GM19023 (cell line): ENCODE results near the gene GRB10.
A peak's percentile ranks its signal among the peaks of the same experiment; 100 is the strongest.

Experiments
- ATAC-seq: cut with Tn5 transposase; IDR thresholded peaks from one replicate; pipeline ENCODE4 v1.9.1; 2021; ENCODE audit warnings: mild to moderate bottlenecking, moderate library complexity; ENCODE audit not compliant: unreplicated experiment

GRB10 gene

DNA sequence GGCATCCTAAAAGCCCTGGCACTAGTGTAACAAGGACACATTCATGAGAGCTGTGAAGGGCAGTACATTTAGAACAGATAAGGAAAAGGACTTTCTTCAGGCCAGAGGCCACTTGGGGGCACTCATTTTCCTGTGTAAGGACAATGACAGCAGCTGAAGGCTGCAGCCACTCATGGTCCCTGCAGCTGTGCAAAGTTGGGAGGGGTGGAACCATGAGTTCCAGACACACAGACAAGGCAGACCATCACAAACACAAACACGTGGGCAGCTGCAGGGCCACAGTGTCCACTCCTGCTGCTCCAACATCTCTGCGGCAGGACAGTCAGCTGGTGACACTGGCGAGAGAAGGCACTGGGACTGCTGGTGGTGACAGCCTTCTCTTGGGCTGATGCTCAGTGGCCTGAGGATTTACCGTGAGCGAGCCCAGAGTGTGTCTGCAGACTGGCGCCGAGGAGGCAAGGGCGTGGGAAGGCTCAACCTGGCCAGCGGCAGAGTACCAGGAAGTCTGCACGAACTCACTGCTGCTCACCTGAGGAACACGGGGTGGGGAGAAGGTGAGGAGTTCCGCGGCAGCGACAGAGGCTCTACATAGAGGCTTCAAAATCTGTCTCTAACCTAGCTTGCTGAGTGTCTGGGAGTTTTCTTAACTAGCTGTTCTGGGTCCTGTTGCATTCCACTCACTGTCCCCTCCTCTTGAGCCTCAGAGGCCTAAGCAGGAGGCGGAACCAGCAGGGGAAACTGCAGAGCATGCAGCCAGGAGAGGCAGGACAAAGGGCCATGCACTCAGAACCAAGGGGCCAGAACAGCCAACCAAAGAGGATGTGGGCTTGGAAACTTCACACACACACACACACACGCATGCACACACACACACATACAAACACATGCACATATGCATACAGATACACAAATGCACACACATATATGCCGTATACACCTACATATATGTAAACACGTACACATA lies 141.0 kb downstream of the GRB10 start:
- no peak for ATAC-seq

DNA sequence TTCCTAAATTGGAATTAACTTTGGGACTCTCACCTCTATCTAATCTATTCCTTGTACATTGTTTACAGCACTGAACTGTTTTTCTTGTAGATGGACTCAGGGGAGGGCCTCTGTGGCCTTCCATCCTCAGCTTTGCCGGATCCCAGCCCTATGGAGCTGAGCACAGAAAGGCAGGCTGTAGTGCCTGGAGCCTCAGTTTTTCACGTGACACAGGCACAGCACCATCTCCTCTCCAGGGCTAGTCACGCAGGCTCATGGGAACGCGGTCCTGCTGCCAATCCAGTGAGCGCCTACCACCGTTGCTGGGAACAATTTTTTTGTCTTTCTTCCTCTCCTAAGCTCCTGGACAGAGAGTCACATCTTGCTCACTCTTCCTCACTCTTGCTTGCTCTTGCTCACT lies 141.9 kb downstream of the GRB10 start:
- no peak for ATAC-seq

DNA sequence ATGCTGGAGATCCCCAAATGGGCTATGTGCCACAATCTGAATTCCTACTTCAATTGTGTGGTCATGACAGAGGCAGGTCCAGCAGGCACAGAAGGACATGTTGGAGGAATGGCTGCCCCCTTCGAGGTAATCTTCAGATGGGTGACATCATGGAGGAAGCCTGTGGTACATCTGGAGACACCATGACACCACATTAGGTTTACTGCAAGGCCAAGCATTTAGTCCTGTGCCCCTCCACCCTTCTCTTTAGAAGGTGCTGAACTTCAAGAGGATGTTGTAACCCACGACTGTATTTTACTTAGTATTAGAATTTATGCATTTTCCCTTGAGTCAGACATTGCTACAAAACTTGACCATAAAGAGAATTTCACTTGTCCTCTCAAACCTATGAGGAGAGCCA lies 142.4 kb downstream of the GRB10 start:
- ATAC-seq = no peak

DNA sequence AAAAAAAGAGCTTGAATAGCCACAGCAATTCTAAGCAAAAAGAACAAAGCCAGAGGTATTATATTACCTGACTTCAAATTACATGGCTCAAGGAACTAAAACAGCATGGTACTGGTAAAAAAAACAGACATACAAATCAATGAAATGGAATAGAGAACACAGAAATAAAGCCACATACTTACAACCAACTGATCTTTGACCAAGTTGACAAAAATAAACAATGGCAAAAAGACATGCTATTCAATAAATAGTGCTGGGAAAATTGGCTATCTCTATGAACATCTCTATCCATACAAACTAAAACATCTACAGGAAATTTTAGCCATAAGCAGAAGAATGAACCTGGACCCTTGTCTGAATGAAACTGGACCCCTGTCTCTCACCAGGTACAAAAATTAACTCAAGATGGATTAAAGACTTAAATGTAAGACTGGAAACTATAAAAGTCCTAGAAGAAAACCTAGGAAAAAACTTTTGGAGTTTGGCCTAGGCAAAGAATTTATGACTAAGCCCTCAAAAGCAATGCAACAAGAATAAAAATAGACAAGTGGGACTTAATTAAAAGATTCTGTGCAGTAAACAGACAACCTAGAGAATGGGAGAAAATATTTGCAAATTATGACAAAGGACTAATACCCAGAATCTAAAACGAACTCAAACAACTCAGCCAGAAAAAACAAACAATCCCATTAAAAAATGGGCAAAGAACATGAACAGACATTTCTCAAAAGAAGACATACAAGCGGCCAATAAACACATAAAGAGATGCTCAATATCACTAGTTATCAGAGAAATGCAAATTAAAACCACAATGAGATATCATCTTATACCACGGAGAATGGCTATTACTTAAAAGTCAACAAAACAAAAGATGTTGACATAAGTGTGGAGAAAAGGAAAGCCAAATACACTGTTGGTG lies 144.7 kb downstream of the GRB10 start:
- no peak for ATAC-seq

DNA sequence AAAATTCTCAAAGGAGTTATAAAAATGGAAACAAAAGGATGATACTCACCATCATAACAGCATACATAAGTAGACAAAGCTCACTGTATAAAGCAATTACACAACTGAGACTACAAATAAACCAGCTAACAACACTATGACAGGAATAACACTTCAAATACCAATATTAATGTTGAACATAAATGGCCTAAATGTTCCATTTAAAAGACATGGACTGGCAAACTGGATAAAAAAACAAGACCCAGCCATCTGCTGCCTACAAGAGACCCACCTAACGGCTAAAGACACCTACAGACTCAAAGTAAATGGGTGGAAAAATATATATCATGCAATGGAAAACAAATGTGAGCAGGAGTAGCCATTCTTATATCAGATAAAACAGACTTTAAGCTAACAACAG lies 148.3 kb downstream of the GRB10 start:
- ATAC-seq = no peak

DNA sequence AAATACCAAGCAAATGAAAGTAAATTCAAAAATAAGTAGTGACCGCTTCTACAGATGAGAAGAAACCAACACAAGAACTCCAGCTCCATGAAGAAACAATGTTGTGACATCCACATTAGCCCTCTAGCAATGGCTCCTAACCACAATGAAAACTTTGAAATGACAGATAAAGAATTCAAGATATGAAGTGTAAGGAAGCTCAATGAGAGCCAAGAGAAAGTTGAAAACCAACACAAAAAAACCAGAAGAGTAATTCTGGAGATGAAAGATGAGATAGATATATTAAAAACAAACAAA lies 149.3 kb downstream of the GRB10 start:
- ATAC-seq = no peak

DNA sequence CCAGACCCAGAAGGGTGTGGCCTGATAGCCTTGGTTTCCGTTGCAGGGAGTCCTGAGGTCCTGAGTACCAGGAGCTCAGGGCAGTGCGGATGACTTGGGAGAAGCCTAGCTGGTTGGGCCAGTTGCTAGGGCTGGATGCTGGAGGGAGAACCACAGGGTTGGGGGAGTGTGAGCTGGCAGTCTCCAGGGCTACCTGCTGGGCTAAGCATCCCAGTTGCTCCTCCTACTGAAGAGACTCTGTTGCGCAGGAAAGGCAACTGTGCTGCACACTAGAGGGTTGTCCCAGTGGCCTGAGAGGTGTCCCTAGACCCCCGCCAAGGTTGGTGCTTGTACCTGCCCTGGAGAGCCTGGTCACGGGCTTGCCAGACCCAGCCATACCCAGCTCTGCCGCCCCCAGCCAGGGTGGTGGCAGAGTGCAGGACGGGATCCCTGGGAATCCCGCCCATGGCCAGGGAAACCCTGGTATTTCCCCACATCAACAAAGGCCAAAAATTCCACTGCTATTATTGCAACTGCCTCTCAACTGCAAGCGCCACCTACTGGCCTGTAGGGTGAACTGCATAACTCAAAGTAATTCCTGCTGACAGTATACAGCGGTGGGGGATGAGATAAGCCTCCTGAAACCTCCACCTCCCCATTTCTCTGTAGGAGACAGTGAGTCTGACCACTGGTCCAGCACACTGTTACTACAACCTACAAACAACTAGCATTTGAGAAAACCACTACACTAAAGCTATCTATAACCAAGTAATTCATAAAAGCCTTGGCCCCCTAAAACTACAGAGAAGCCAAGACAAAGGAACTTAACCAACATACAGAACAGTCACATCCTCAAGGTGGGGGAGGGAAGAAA lies 149.9 kb downstream of the GRB10 start:
- ATAC-seq = peak; percentile 91

DNA sequence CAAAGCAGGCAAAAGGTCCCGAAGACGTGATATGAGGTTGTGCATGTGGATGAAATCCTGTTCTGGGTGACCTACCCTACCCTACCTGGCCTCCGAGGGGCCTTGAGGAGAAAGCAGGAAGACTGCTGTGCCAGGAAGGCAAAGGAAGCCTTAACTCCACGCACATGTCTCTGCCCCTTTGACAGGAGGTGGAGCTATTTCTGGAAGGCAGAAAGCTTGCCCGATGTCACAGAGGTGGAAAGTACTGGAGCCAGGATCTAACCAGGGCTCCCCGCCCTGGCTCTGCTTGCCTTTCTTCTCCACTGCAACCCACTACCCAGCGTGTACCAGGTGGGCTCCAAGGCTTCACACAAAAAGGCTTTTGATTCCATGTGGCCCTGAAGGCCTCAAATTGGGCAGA lies 151.1 kb downstream of the GRB10 start:
- ATAC-seq = no peak

DNA sequence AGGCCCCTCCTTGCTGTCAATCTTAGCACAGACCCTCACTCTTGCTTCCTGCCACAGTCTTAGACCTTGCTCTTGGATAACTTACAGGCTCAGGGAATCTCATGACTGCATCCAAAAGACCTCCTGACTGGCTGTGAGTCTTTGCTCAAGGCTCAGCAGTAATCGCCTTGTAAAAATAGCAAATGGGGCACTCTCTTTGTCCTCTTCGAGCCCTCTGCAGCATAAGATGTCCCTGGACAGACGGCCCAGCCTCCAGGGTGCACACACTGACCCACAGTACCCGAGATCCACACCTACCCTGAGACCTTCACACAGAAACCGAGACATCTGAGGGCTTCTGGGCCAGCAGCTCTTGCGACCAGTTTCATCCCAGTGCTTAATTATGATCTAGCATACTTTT lies 151.6 kb downstream of the GRB10 start:
- ATAC-seq = no peak

DNA sequence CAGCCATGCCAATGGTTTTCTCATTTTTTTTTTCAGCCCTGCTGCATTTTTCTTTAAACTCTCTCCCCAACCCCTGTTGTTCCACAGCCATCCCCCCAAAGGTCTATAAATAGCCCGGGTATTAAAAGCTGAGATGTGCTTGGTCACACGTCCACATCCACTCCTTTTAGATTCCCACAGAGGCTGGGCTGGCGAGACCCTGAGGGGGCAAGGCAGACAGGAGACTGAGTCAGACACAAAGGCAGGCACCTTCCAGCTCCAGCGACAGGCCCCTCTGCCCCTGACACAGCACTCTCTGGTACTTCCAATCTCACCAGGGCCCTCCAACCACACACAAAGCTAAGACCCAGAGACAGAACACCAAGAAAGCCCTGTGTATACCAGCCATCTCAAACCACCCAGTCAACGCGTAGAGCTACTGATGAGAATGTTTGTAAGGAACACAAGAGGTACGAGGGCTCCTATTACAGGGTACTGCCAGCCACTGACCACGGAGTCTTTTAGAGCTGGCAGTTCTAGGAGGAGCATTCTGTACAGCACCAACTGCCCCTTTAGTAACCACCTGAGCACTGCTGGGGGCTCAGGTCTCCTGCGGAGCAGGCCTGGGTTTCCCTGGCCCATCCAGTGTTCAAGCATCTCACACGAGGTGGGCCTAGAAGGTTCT lies 153.3 kb downstream of the GRB10 start:
- ATAC-seq = no peak

DNA sequence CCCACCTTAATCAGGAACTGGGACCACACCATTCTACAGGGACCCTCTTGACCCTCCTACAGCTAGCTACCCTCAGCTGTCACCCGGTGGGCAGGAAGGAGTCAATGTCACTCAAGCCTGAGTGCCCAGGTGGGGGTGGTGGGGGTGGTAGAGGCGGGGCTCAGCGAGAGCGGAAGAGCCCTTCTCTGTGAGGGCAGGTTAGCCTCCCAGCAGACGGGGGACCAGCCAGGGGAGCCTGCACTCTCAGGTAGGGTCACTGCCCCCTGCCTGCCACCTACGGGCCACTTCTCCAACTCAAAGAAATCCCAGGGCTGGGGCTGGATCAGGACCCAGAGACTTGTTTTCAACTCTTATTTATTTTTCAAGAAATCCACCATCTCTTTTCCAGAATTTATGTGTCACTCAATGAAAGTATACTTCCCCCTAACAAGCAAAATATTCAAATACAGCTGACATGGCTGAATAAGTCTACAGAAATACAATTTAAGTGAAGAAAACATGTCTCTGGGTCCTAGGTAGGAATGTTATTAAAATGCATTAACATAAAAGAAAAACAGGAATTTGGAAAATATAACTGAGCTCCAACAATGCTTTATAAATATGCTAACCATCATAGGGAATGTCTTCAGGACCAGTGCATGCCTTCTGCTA lies 154.1 kb downstream of the GRB10 start:
- no peak for ATAC-seq

DNA sequence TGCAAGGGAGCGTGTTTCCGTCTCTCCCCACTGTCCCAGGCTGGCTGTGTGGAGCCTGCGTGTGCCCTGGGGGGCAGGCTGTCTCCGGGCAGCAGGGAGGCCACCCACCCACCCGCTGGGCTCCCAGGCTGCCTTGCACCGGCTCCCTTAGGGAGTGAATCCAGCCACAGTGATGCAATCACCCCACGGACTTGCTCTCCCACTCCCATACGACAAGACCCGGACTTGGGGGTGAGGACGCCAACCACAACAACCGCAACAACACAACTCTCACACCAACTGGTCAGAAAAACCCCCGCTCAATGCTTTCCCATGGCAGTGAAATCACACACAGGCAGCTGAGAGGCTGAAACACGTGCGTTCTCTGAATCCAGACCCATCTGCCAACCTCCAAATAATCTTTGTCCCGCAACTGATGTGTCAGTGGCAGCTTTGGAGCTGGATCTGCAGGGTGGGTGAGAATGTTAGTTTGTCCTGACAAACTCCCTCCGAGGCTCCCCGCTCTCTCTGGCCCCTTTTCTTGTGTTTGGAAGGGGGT lies 154.8 kb downstream of the GRB10 start:
- no peak for ATAC-seq

DNA sequence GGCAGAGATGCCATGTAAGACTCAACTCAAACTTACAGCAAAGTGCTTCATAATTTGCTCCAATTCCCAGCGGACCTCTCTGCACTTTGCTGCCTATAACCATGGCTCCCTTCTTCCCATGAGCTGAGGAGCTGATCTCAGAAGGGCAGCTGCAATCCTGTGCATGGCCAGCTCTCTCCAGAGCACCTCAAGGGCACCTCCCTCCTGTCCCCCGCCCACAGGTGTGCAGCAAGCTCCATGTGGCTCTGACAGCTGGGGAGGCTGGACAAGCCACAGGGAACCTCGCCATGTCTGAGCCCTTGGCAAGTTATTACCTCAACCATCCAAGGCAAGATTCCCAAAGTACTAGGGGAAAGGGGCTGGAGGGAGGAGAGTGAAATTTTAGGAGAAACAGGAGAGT lies 156.4 kb downstream of the GRB10 start:
- ATAC-seq = no peak

DNA sequence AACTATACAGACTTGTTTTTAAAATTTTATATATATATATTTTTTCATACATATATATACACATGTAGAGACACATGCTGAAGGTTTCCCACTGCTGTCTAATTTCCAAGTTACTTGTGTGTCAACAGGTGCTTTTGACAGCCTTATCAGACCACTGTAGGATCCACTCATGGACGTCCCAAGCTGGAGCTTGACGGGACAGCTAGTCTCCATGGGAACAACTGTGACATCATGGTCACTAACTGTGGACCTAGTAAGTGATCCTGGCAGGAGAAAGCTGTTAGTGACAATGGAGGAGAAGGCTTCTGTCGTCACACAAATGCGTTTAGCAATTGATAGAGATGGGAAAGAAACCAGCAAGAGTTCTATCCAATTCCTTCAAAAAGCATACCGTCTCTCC lies 157.3 kb downstream of the GRB10 start:
- no peak for ATAC-seq

DNA sequence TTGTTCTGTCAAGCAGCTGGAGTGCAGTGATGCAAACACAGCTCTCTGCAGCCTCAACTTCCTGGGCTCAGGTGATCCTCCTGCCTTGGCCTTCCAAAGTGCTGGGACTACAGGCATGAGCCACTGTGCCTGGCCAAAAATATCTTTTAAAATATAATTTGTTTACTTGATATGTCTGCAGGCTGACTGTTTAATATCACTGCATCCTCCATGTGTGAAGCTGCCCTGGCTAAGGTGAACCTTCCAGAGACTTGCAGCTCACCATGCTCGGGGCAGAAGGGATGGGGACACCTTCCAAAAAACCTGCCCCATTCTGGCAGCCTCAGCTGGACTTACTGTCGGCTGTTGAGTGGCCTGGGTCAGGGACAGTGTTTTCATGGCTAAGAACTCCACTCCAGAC lies 159.9 kb downstream of the GRB10 start:
- no peak for ATAC-seq

DNA sequence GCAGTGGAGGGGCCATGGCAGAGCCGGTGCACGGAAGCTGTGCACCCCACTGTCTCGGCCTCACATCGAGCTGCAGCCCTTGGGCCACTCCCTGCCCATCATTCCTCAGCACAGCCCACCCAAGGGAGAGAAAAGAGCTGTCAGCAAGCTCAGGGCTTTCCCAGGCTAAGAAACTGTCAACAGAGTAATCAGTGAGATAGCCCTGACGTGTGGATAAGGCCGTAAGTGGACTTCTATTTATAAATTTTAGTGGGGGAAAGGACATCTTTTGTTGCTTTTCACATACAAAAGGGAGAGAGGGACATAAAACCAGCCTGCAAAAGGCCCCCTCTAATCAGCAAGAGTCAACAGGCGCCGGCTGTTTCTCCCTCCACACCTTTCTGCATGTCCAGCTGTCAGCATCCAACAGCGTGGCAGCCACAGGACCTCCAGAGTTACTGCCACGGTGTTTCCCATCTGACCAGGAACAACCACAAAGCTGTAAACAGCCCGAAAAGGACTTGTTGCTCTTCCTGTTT lies 160.7 kb downstream of the GRB10 start:
- ATAC-seq = no peak

DNA sequence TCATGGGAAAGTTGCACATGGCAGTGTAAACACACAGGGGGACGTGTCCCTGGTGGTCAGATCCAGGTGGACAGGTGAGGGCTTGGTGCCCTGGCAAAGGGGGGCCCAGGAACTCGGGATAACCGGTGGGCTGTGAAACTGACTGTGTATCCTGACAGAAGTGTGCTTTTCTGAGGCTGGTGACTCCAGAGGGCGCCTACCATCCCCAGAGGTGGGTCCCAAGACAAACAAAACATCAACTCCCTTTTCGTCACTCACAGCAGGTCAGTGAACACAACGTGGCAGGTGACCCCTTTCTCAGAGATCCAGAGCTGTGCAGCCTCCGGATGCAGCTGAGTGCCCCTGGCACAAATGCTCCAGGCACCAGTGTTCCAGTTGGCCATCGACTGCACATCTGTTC lies 161.5 kb downstream of the GRB10 start:
- no peak for ATAC-seq

DNA sequence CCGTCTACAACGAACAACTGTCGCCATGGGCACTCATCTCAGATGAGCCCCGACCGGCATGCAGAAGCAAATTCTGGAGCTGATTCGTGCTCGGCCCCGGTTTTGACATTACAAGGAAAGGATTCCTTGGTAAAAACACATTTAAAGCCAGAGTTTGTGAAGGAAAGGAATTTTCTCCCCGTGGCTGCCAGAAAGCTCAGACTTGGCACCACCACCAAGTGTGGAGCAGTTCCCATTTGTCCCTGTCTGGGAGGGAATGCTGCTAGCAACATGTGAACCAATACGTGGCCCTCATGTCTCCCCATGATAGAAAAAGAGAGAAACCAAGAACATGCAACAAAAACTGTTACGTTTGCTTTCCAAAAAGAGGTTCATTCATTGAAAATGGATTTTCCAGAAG lies 162.3 kb downstream of the GRB10 start:
- no peak for ATAC-seq

DNA sequence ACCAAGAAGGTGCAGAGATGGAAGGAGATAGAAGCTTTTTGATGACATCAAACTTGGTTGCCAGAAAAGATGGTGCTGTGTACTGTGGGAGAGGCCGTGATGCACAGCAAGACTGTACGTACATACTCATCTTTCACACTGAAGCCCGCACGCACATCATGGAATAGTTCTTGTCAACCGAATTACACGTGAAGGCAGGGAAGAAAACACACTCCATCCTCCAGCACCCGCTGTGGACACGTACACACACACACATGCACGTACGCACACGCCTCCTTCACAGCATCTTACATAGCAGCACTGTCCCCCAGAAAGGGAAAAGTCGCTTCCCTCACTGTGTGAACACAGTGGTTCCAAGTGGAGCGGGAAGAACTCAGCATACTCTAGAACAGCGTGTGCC lies 163.0 kb downstream of the GRB10 start:
- no peak for ATAC-seq

DNA sequence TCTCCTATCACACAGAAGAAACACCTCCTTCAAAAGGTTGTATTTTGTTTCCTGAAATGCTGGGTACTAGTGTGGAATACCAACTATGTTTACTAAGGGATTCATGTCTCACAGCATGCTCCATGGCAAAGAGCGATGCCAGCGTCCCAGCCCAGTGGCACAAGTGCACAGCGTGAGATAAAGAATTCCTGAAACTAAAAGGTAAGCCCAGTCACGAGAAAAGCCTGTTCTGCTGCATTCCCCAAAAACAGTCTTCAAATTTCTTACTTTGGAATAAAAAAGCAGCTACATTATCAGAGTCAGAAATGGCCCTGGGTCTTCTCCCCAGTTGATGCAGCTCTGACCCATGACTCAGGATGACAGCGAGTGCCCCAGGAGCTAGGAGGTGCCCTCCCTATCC lies 164.4 kb downstream of the GRB10 start:
- ATAC-seq = no peak
